H9 (cell line): Measurements from ENCODE around the gene PROKR2. TPM values are rescaled to one million over a fixed set of nuclear protein-coding genes. Genes with fewer than 3 reads are reported as not detected.

ENCODE experiments used
- DNase-seq: peaks from one replicate; pipeline ENCODE4 v3.0.0-alpha.2; 2017
- H2AFZ ChIP-seq: one replicate; pipeline ENCODE4 v1.6.1; 2013; ENCODE audit warnings: mild to moderate bottlenecking, low read length, control low read depth, moderate library complexity
- H2AK5ac ChIP-seq: 2 replicates; pipeline ENCODE4 v1.6.1; 2013; ENCODE audit warnings: low read length, control low read depth, mixed read lengths; ENCODE audit not compliant: insufficient read length
- H2BK120ac ChIP-seq: one replicate; pipeline ENCODE4 v1.6.1; 2013; ENCODE audit warnings: low read depth, mild to moderate bottlenecking, low read length, control low read depth, inconsistent platforms; ENCODE audit not compliant: poor library complexity, severe bottlenecking
- H2BK12ac ChIP-seq: 2 replicates; pipeline ENCODE4 v1.6.1; 2013; ENCODE audit warnings: low read length, control low read depth, mixed read lengths, low read depth; ENCODE audit not compliant: insufficient read length
- H2BK15ac ChIP-seq: 2 replicates; pipeline ENCODE4 v1.6.1; 2013; ENCODE audit warnings: low read depth, low read length, control low read depth
- H2BK20ac ChIP-seq: one replicate; pipeline ENCODE4 v1.6.1; 2013; ENCODE audit warnings: low read depth, mild to moderate bottlenecking, low read length, control low read depth, inconsistent platforms; ENCODE audit not compliant: poor library complexity, severe bottlenecking
- H2BK5ac ChIP-seq: 2 replicates; pipeline ENCODE4 v1.6.1; 2013; ENCODE audit warnings: low read length, control low read depth, mixed read lengths; ENCODE audit not compliant: insufficient read length
- H3K14ac ChIP-seq: 2 replicates; pipeline ENCODE4 v1.6.1; 2013; ENCODE audit warnings: low read length, control low read depth; ENCODE audit not compliant: insufficient read depth
- H3K18ac ChIP-seq: 2 replicates; pipeline ENCODE4 v1.6.1; 2013; ENCODE audit warnings: low read depth, mild to moderate bottlenecking, mixed read lengths, low read length, control low read depth; ENCODE audit not compliant: insufficient read length
- H3K23ac ChIP-seq: 2 replicates; pipeline ENCODE4 v1.6.1; 2013; ENCODE audit warnings: low read length, control low read depth, mixed read lengths, low read depth; ENCODE audit not compliant: insufficient read length
- H3K23me2 ChIP-seq: 2 replicates; pipeline ENCODE4 v1.6.1; 2013; ENCODE audit warnings: low read depth, mild to moderate bottlenecking, mixed read lengths, low read length, control low read depth; ENCODE audit not compliant: insufficient read length, poor library complexity, severe bottlenecking
- H3K27ac ChIP-seq: 2 replicates; pipeline ENCODE4 v1.5.1; 2013; ENCODE audit warnings: low read length, control low read depth, mixed read lengths, low read depth; ENCODE audit not compliant: insufficient read length
- H3K27me3 ChIP-seq: 2 replicates; pipeline ENCODE4 v1.6.1; 2013; ENCODE audit warnings: low read length, control low read depth, inconsistent platforms; ENCODE audit not compliant: insufficient read depth
- H3K4ac ChIP-seq: 2 replicates; pipeline ENCODE4 v1.6.1; 2013; ENCODE audit warnings: low read depth, mild to moderate bottlenecking, control low read depth, inconsistent platforms, low read length, moderate library complexity
- H3K4me1 ChIP-seq: 2 replicates; pipeline ENCODE4 v1.6.1; 2013; ENCODE audit warnings: low read length, control low read depth, inconsistent platforms; ENCODE audit not compliant: insufficient read depth
- H3K4me2 ChIP-seq: 2 replicates; pipeline ENCODE4 v1.6.1; 2013; ENCODE audit warnings: low read length, control low read depth, mixed read lengths; ENCODE audit not compliant: insufficient read length, insufficient read depth
- H3K56ac ChIP-seq: 2 replicates; pipeline ENCODE4 v1.6.1; 2013; ENCODE audit warnings: low read depth, mild to moderate bottlenecking, mixed read lengths, low read length, control low read depth; ENCODE audit not compliant: insufficient read length
- H3K79me1 ChIP-seq: 2 replicates; pipeline ENCODE4 v1.6.1; 2013; ENCODE audit warnings: low read depth, mild to moderate bottlenecking, moderate library complexity, low read length, control low read depth, inconsistent platforms; ENCODE audit not compliant: insufficient read depth, poor library complexity, severe bottlenecking
- H3K79me2 ChIP-seq: 2 replicates; pipeline ENCODE4 v1.6.1; 2013; ENCODE audit warnings: low read length, control low read depth, inconsistent platforms; ENCODE audit not compliant: insufficient read depth
- H3K9ac ChIP-seq: 2 replicates; pipeline ENCODE4 v1.6.1; 2013; ENCODE audit warnings: low read length, control low read depth, mixed read lengths; ENCODE audit not compliant: insufficient read length; ENCODE audit errors: extremely low read depth
- H3K9me3 ChIP-seq: one replicate; pipeline ENCODE4 v1.6.1; 2013; ENCODE audit warnings: low read depth, low read length, inconsistent platforms; ENCODE audit not compliant: control insufficient read depth
- H3T11ph ChIP-seq: one replicate; pipeline ENCODE4 v1.6.1; 2013; ENCODE audit warnings: mild to moderate bottlenecking, low read length, control low read depth, inconsistent platforms
- H4K20me1 ChIP-seq: one replicate; pipeline ENCODE4 v1.6.1; 2013; ENCODE audit not compliant: control insufficient read depth, insufficient read length, insufficient read depth
- H4K5ac ChIP-seq: 2 replicates; pipeline ENCODE4 v1.6.1; 2013; ENCODE audit warnings: low read depth, mild to moderate bottlenecking, mixed read lengths, low read length, control low read depth; ENCODE audit not compliant: insufficient read length
- H4K8ac ChIP-seq: replicated peaks from 2 replicates; pipeline ENCODE4 v1.6.1; 2013; ENCODE audit warnings: low read length, control low read depth, mixed read lengths, low read depth; ENCODE audit not compliant: insufficient read length
- H4K91ac ChIP-seq: 2 replicates; pipeline ENCODE4 v1.6.1; 2013; ENCODE audit warnings: low read depth, mild to moderate bottlenecking, moderate library complexity, mixed read lengths, low read length, control low read depth; ENCODE audit not compliant: insufficient read length
- H3K27ac Mint-ChIP-seq, 3 experiments: 2 replicates in 2 of 3; 3 replicates in 1 of 3; pipeline ENCODE4 v1.8.0; 2020 to 2021; ENCODE audit warnings: mixed read lengths in 3 of 3, mild to moderate bottlenecking in 1 of 3, moderate library complexity in 1 of 3
- H3K27me3 Mint-ChIP-seq: 2 replicates; pipeline ENCODE4 v1.8.0; 2021; ENCODE audit warnings: low read depth, mild to moderate bottlenecking, moderate library complexity, mixed read lengths
- H3K36me3 Mint-ChIP-seq, 3 experiments: 2 replicates in 2 of 3; 3 replicates in 1 of 3; pipeline ENCODE4 v1.8.0; 2020 to 2021; ENCODE audit warnings: low read depth in 3 of 3, mixed read lengths in 3 of 3; ENCODE audit not compliant: insufficient read depth in 1 of 3
- H3K4me1 Mint-ChIP-seq, 2 experiments: 2 replicates each; pipeline ENCODE4 v1.8.0; 2020; ENCODE audit warnings: mixed read lengths in 2 of 2
- H3K4me3 Mint-ChIP-seq, 2 experiments: 2 replicates in 1 of 2; 3 replicates in 1 of 2; pipeline ENCODE4 v1.8.0; 2020 to 2021; ENCODE audit warnings: mild to moderate bottlenecking in 2 of 2, mixed read lengths in 2 of 2, moderate library complexity in 1 of 2
- H3K9me3 Mint-ChIP-seq, 2 experiments: 2 replicates in 1 of 2; 3 replicates in 1 of 2; pipeline ENCODE4 v1.8.0; 2020; ENCODE audit warnings: mild to moderate bottlenecking in 2 of 2, mixed read lengths in 2 of 2, moderate library complexity in 1 of 2
- CTCF ChIP-seq: fragments of 200-600 bp; sonication (generic); conservative IDR thresholded peaks from 3 replicates; pipeline ENCODE4 v1.8.0; 2021; ENCODE audit warnings: antibody characterized with exemption, mild to moderate bottlenecking
- WGBS: extraction: QIAGEN DNeasy Blood & Tissue Kit; methylation state at CpG from one replicate; pipeline ENCODE4 v1.1.7; 2013; ENCODE audit warnings: missing lambda C conversion rate, low lambda C conversion rate, mixed read lengths; ENCODE audit not compliant: insufficient read length; ENCODE audit errors: extremely low coverage; 5-methylcytosine and 5-hydroxymethylcytosine counted together
- long read RNA-seq: library from polyadenylated mRNA; unstranded; transcript quantifications from one replicate; pipeline ENCODE4 v2.0.0, GENCODE V29; 2020
- total RNA-seq: library from RNA; stranded (reverse); gene quantifications from 2 replicates; pipeline ENCODE4 v1.2.1, GENCODE V29; 2021

PROKR2 gene
- 0.44 and 0.46 TPM in 2 replicates for total RNA-seq
- long read RNA-seq, partial matches to known transcripts, result 1 of 4 reads
- long read RNA-seq, other reads (novel, unspliced or antisense), result 3 of 4 reads

GRCh38 chr20:5316188-5317158 lies at the start of gene PROKR2:
Gene PROKR2, minus strand, starts transcription at chr20:5316954. Its CDS starts 2,585 bp downstream, at chr20:5314369.
- peak; percentile 65 for TF ChIP-seq CTCF
- Histone ChIP-seq H2AFZ (no peak within 1 kb of the TSS), H3K14ac (no peak within 1 kb of the TSS; the same call in 1 of the 2 replicates), H3K4ac (no peak within 1 kb of the TSS), H2BK20ac (no peak within 1 kb of the TSS), H2AK5ac (no peak within 1 kb of the TSS), H2BK5ac (no peak within 1 kb of the TSS), H3K23me2 (peaks cover 14% of the 10 kb centered on the region), H2BK12ac (no peak within 1 kb of the TSS), H3K27me3 (peaks cover 16% of the 10 kb centered on the region; the same call in 1 of the 2 replicates), H3K56ac (no peak within 1 kb of the TSS), H4K91ac (no peak within 1 kb of the TSS), H3K9me3 (no peaks in the 10 kb centered on the region), H3K4me1 (no peaks in the 10 kb centered on the region), H3K18ac (no peak within 1 kb of the TSS), H3K79me2 (no peaks in the 10 kb centered on the region), H4K5ac (no peak within 1 kb of the TSS), H3K4me2 (peak within 1 kb of the TSS; percentile 82), H3K79me1 (no peaks in the 10 kb centered on the region), H2BK15ac (no peak within 1 kb of the TSS), H4K8ac (no peak within 1 kb of the TSS), H3K27ac (no peak within 1 kb of the TSS), H3K23ac (no peak within 1 kb of the TSS), H3T11ph (no peak within 1 kb of the TSS), H3K9ac (no peak within 1 kb of the TSS), H2BK120ac (no peak within 1 kb of the TSS), H4K20me1 (no peaks in the 10 kb centered on the region)
- peak; percentile 82 for DNase-seq
- Mint-ChIP-seq H3K9me3 (peaks cover 2 to 4% of the 10 kb centered on the region in 2 experiments; a peak in 2 of 5 replicates), H3K36me3 (peaks cover 7 to 13% (median 8%) of the 10 kb centered on the region in 3 experiments; a peak in 6 of 7 replicates), H3K4me3 (peak within 1 kb of the TSS; percentile 81 to 93), H3K27ac (peak within 1 kb of the TSS in 1 of 3 experiments; percentile 59; a peak in 1 of 7 replicates), H3K4me1 (peaks cover 8 to 9% of the 10 kb centered on the region in 2 experiments), H3K27me3 (peaks cover 62% of the 10 kb centered on the region)
- WGBS, result no CpG with 5 or more reads among the region's 92 CpGs
